IMR-90 (cell line): ENCODE data around the gene CMIP.

ENCODE experiments used
- CTCF ChIP-seq: conservative IDR thresholded peaks from 2 replicates; pipeline ENCODE4 v1.5.1; 2012; ENCODE audit warnings: mild to moderate bottlenecking, low read depth, low read length, improper control_type of control experiment
- RAD21 ChIP-seq: IDR thresholded peaks from 2 replicates; pipeline ENCODE4 v1.6.1; 2012; ENCODE audit warnings: low read length, improper control_type of control experiment

GRCh38 chr16:81502396-81503070, 57.9 kb downstream of the CMIP start:
- no peak for TF ChIP-seq CTCF
- TF ChIP-seq RAD21: no peak
